ENCODE measurements around the gene FBXW10B. TPM values are rescaled to one million over a fixed set of nuclear protein-coding genes. Genes with fewer than 3 reads are reported as not detected.
"Not testable (repeated sequence)": the region's sequence is repeated elsewhere in the genome, so short reads cannot be mapped to it uniquely, and the experiment has no call there.

Gene FBXW10B
- 0.21 TPM for total RNA-seq

- H3K4me1 ChIP-seq (ENCODE audit: insufficient read depth, low read length); H3K27me3 ChIP-seq (ENCODE audit: insufficient read depth, low read length); H3K9me3 ChIP-seq (ENCODE audit: low read depth, low read length); H3K4me3 ChIP-seq (ENCODE audit: low read length): not testable (repeated sequence)
Observed at GRCh38 chr17:15619331-15620058, at the start of gene FBXW10B. FBXW10B (minus strand) TSS chr17:15619704; CDS start chr17:15619512, 192 bp downstream.

- no peaks in the 10 kb centered on the region for H3K27me3 ChIP-seq (ENCODE audit: insufficient read depth, low read length)
- no peaks in the 10 kb centered on the region for H3K9me3 ChIP-seq (ENCODE audit: low read depth, low read length)
- no peaks in the 10 kb centered on the region for H3K4me1 ChIP-seq (ENCODE audit: insufficient read depth, low read length)
- no peak overlapping the region for H3K4me3 ChIP-seq (ENCODE audit: low read length)
Observed at GRCh38 chr17:15663691-15664090, 44.2 kb upstream of the FBXW10B start.

GRCh38 chr17:15663176-15663575 is 43.7 kb upstream of the FBXW10B start:
- H3K9me3 ChIP-seq (ENCODE audit: low read depth, low read length) = no peaks in the 10 kb centered on the region
- no peaks in the 10 kb centered on the region for H3K27me3 ChIP-seq (ENCODE audit: insufficient read depth, low read length)
- no peak overlapping the region for H3K4me3 ChIP-seq (ENCODE audit: low read length)
- H3K4me1 ChIP-seq (ENCODE audit: insufficient read depth, low read length) = no peaks in the 10 kb centered on the region

- no peaks in the 10 kb centered on the region for H3K4me1 ChIP-seq (ENCODE audit: insufficient read depth, low read length)
- no peaks in the 10 kb centered on the region for H3K27me3 ChIP-seq (ENCODE audit: insufficient read depth, low read length)
- H3K4me3 ChIP-seq (ENCODE audit: low read length) = no peak overlapping the region
- H3K9me3 ChIP-seq (ENCODE audit: low read depth, low read length) = no peaks in the 10 kb centered on the region
Observed at GRCh38 chr17:15662681-15663080, 43.2 kb upstream of the FBXW10B start.

GRCh38 chr17:15660077-15660476 is 40.6 kb upstream of the FBXW10B start:
- no peaks in the 10 kb centered on the region for H3K9me3 ChIP-seq (ENCODE audit: low read depth, low read length)
- no peaks in the 10 kb centered on the region for H3K4me1 ChIP-seq (ENCODE audit: insufficient read depth, low read length)
- H3K4me3 ChIP-seq (ENCODE audit: low read length) = no peak overlapping the region
- no peaks in the 10 kb centered on the region for H3K27me3 ChIP-seq (ENCODE audit: insufficient read depth, low read length)

- H3K4me1 ChIP-seq (ENCODE audit: insufficient read depth, low read length) = no peaks in the 10 kb centered on the region
- no peak overlapping the region for H3K4me3 ChIP-seq (ENCODE audit: low read length)
- H3K27me3 ChIP-seq (ENCODE audit: insufficient read depth, low read length) = no peaks in the 10 kb centered on the region
- H3K9me3 ChIP-seq (ENCODE audit: low read depth, low read length) = no peaks in the 10 kb centered on the region
Observed at GRCh38 chr17:15659663-15660062, 40.2 kb upstream of the FBXW10B start.

- Histone ChIP-seq H3K9me3 (ENCODE audit: low read depth, low read length) (no peaks in the 10 kb centered on the region), H3K27me3 (ENCODE audit: insufficient read depth, low read length) (no peaks in the 10 kb centered on the region), H3K4me1 (ENCODE audit: insufficient read depth, low read length) (no peaks in the 10 kb centered on the region)
Observed at GRCh38 chr17:15659236-15659635, 39.7 kb upstream of the FBXW10B start.

GRCh38 chr17:15658296-15658695 is 38.8 kb upstream of the FBXW10B start:
- no peaks in the 10 kb centered on the region for H3K27me3 ChIP-seq (ENCODE audit: insufficient read depth, low read length)
- no peaks in the 10 kb centered on the region for H3K4me1 ChIP-seq (ENCODE audit: insufficient read depth, low read length)
- H3K9me3 ChIP-seq (ENCODE audit: low read depth, low read length) = no peaks in the 10 kb centered on the region
- H3K4me3 ChIP-seq (ENCODE audit: low read length) = no peak overlapping the region

More at GRCh38 chr17:15659236-15659635, 39.7 kb upstream of the FBXW10B start:
- no peak overlapping the region for H3K4me3 ChIP-seq (ENCODE audit: low read length)

- Histone ChIP-seq H3K27me3 (ENCODE audit: insufficient read depth, low read length) (no peaks in the 10 kb centered on the region), H3K4me3 (ENCODE audit: low read length) (no peak overlapping the region), H3K9me3 (ENCODE audit: low read depth, low read length) (no peaks in the 10 kb centered on the region), H3K4me1 (ENCODE audit: insufficient read depth, low read length) (no peaks in the 10 kb centered on the region)
Observed at GRCh38 chr17:15657868-15658267, 38.4 kb upstream of the FBXW10B start.

- Histone ChIP-seq H3K4me3 (ENCODE audit: low read length) (no peak overlapping the region), H3K4me1 (ENCODE audit: insufficient read depth, low read length) (peaks cover 19% of the 10 kb centered on the region), H3K27me3 (ENCODE audit: insufficient read depth, low read length) (no peaks in the 10 kb centered on the region), H3K9me3 (ENCODE audit: low read depth, low read length) (no peaks in the 10 kb centered on the region)
Observed at GRCh38 chr17:15654886-15655561, 35.5 kb upstream of the FBXW10B start.

- not testable (repeated sequence) for H3K4me3 ChIP-seq (ENCODE audit: low read length); H3K27me3 ChIP-seq (ENCODE audit: insufficient read depth, low read length); H3K9me3 ChIP-seq (ENCODE audit: low read depth, low read length)
- peaks cover 23% of the 10 kb centered on the region for H3K4me1 ChIP-seq (ENCODE audit: insufficient read depth, low read length)
Observed at GRCh38 chr17:15654401-15654800, 34.9 kb upstream of the FBXW10B start.

- no peaks in the 10 kb centered on the region for H3K27me3 ChIP-seq (ENCODE audit: insufficient read depth, low read length)
- peaks cover 23% of the 10 kb centered on the region for H3K4me1 ChIP-seq (ENCODE audit: insufficient read depth, low read length)
- H3K9me3 ChIP-seq (ENCODE audit: low read depth, low read length) = no peaks in the 10 kb centered on the region
Observed at GRCh38 chr17:15652960-15653359, 33.5 kb upstream of the FBXW10B start.

GRCh38 chr17:15651583-15652110 is 32.1 kb upstream of the FBXW10B start:
- no peak overlapping the region for H3K4me3 ChIP-seq (ENCODE audit: low read length)
- H3K4me1 ChIP-seq (ENCODE audit: insufficient read depth, low read length) = peaks cover 23% of the 10 kb centered on the region
- no peaks in the 10 kb centered on the region for H3K27me3 ChIP-seq (ENCODE audit: insufficient read depth, low read length)
- H3K9me3 ChIP-seq (ENCODE audit: low read depth, low read length) = no peaks in the 10 kb centered on the region

More at GRCh38 chr17:15652960-15653359, 33.5 kb upstream of the FBXW10B start:
- no peak overlapping the region for H3K4me3 ChIP-seq (ENCODE audit: low read length)

GRCh38 chr17:15650741-15651582 is 31.5 kb upstream of the FBXW10B start:
- H3K27me3 ChIP-seq (ENCODE audit: insufficient read depth, low read length) = no peaks in the 10 kb centered on the region
- H3K4me1 ChIP-seq (ENCODE audit: insufficient read depth, low read length) = peaks cover 23% of the 10 kb centered on the region
- no peak overlapping the region for H3K4me3 ChIP-seq (ENCODE audit: low read length)
- H3K9me3 ChIP-seq (ENCODE audit: low read depth, low read length) = no peaks in the 10 kb centered on the region

Measured in mononuclear cell (primary cell).